Hematopoietic multipotent progenitor cell treated with erythropoietin and hydrocortisone succinate and interleukin-3 and kit ligand, for 4 days (in vitro differentiated cells): ENCODE measurements around the gene ATXN1L.

ENCODE experiments used
- DNase-seq: peaks from one replicate; pipeline ENCODE4 v3.0.0-alpha.2; 2015

Gene ATXN1L

DNA sequence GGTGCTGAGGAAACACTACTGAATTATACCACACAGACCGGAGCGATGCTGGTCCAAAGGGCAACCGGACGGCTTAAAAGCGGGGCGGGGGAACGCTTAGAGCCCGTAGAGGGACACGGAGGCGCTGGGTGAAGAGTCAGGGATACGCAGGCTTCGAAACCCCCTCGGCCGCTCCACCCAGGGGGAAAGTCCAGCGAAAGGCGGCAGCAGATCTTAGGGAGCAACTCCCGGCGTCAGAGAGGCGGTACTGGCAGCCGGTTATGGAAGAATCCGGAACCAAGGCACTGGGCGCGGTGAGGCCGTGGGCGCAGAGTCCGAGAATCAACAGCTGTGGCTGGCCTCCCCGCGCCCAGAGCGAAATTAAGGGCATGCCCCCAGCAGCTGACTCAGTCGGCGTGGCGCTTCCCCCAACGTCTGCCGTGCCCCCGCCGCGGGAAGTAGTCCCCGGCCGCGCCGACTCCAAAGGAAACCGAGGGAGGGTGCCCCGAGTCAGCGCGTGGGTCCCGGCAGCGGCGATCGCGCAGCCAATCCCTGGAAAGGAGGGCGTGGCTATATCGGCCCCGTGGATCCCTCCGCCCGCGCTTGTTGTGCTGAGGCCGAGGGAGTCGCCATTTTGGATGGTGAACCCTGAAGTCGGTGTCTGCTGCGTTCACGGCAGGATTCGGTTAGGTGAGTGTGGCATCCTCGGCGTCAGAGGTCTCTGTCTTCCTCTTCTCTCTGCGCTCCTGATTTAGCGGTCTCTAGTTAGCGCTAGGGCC, 49.3 kb downstream of the ATXN1L start, which contains the start of gene IST1:
Gene IST1 (plus strand): TSS at position 611 of the 758 bp plus-strand sequence. CDS start 20,110 bp downstream, outside the sequence.
- peak; percentile 99 for DNase-seq

DNA sequence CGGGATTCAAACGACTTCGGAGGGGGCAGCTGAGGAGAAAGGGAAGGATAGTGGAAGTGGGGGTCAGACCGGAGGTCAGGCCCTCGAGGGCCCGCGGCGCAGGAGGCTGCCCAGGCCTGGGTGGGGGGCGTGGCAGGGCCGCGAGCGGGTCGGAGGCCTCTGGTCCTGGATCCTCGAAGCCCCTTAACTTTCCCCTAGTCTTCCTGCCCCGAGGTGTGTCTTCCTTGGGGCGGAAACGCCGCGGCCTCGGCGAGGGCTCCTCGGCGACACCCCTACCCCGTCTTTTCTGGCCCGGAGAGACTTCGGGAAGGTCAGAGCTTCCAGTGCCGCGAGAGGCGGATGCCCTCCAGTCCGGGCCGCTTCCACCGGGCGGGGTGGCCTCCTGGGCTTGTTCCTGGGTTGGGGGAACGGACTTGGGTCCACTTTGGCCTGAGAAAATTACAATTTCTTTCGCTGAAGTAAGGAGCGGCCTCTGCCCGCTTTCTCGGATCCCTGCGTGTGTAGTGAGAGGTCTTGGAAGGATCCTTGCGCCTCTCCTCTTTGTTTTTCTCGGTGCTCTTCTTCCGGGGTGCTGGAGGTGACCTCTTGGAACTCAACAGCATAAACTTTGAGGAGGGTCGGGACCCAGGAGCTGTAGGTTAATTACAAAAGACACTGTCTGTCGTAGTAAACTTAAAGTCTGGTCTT, 50.0 kb downstream of the ATXN1L start:
- DNase-seq = peak; percentile 70

- DNase-seq = peak; percentile 25
Observed at GRCh38 chr16:71896764-71897368, 51.1 kb downstream of the ATXN1L start.

GRCh38 chr16:71899171-71899570, 53.4 kb downstream of the ATXN1L start:
- no peak for DNase-seq

DNA sequence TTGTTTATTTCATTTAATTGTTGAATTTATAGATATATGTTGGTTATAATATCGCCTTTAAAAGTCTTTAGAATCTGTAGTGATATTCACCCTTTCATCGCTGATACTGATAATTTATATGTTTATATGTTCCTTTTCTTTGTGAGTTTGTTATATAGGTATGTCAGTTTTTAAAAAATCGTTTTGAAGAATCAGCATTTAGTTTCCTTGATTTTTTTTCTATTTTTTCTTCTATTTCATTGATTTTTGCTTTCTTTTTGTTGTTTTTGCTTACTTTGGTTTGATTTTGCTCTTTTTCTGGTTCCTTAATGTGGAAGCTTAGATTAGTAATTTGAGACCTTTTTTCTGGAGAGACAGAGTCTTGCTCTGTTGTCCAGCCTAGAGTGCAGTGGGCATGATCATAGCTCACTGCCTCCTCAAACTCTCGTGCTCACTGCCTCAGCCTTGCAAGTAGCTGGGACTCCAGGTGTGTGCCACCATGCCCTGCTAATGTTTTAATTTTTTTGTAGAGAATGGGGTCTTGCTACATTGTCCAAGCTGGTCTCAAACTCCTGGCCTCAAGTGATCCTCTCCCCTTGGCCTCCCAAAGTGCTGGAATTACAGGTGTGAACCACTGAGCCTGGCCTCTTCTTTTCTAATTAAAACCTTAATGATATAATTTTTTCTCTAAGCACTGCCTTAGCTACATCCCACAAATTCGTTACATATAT, 57.0 kb downstream of the ATXN1L start:
- DNase-seq = no peak

- DNase-seq = no peak
Observed at GRCh38 chr16:71903608-71904007, 57.8 kb downstream of the ATXN1L start.

DNA sequence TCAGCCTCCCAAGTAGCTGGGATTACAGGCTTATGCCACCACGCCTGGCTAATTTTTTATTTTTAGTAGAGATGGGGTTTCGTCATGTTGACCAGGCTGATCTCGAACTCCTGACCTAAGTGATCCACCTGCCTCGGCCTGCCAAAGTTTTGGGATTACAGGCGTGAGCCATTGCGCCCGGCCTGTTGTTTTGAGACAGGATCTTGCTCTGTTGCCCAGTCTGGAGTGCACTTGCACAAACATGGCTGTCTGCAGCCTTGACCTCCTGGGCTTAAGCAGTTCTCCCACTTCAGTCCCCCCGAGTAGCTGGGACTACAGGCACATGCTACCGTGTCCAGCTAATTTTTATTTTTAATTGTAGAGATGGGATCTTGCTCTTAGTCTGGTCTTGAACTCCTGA, 58.5 kb downstream of the ATXN1L start:
- no peak for DNase-seq

DNA sequence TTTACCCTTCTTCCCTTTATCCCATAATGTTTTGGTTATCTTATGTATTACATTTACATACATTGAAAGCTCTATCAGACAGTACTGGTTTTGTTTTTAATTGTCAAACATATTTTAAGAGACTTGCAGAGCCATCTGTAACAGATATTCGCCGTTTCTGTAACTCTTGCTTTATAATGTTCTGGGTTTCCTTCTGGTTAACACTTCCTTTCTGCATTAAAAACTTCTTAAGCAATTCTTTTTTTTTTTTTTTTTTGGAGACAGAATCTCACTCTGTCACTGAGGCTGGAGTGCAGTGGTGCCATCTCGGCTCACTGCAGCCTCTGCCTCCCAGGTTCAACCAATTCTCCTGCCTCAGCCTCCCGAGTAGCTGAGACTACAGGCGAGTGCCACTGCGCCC, 60.0 kb downstream of the ATXN1L start:
- DNase-seq = peak; percentile 40
